ENCODE measurements around the gene TMED5.
"Not testable (repeated sequence)": the region's sequence is repeated elsewhere in the genome, so short reads cannot be mapped to it uniquely, and the experiment has no call there.

The TMED5 gene

GRCh38 chr1:93179886-93180722 is at the start of gene TMED5:
Gene TMED5 (minus strand): TSS chr1:93180413. CDS start chr1:93180242, 171 bp downstream.
- DNase-seq, result peak; percentile 99

- no peak for DNase-seq
Observed at GRCh38 chr1:93223023-93223675, 42.9 kb upstream of the TMED5 start.

GRCh38 chr1:93221913-93222312 is 41.7 kb upstream of the TMED5 start:
- DNase-seq, result peak; percentile 10

GRCh38 chr1:93220716-93221115 is 40.5 kb upstream of the TMED5 start:
- DNase-seq, result not testable (repeated sequence)

- DNase-seq, result peak; percentile 1
Observed at GRCh38 chr1:93219443-93219842, 39.2 kb upstream of the TMED5 start.

- no peak for DNase-seq
Observed at GRCh38 chr1:93215322-93215721, 35.1 kb upstream of the TMED5 start.

GRCh38 chr1:93207211-93207610 is 27.0 kb upstream of the TMED5 start:
- no peak for DNase-seq

- no peak for DNase-seq
Observed at GRCh38 chr1:93206567-93206954, 26.3 kb upstream of the TMED5 start.

GRCh38 chr1:93205892-93206566 is 25.8 kb upstream of the TMED5 start:
- DNase-seq, result no peak

GRCh38 chr1:93200714-93201113 is 20.5 kb upstream of the TMED5 start:
- no peak for DNase-seq

- no peak for DNase-seq
Observed at GRCh38 chr1:93200086-93200620, 19.9 kb upstream of the TMED5 start.

- no peak for DNase-seq
Observed at GRCh38 chr1:93199150-93199549, 18.9 kb upstream of the TMED5 start.

- DNase-seq, result peak; percentile 53
Observed at GRCh38 chr1:93196591-93196990, 16.4 kb upstream of the TMED5 start.

GRCh38 chr1:93194231-93194990 is 14.2 kb upstream of the TMED5 start:
- no peak for DNase-seq

- DNase-seq, result no peak
Observed at GRCh38 chr1:93190432-93190831, 10.2 kb upstream of the TMED5 start.

- no peak for DNase-seq
Observed at GRCh38 chr1:93186667-93187066, 6.5 kb upstream of the TMED5 start.

GRCh38 chr1:93180723-93181613 is 755 bp upstream of the TMED5 start, which contains the start of gene CCDC18:
Gene CCDC18 (plus strand): TSS chr1:93180724. CDS start chr1:93183362, 2,638 bp downstream.
- peak; percentile 64 for DNase-seq

- peak; percentile 22 for DNase-seq
Observed at GRCh38 chr1:93178418-93178817, 1.8 kb downstream of the TMED5 start.

GRCh38 chr1:93177991-93178390 is 2.2 kb downstream of the TMED5 start:
- peak; percentile 23 for DNase-seq

GRCh38 chr1:93174638-93175037 is 5.6 kb downstream of the TMED5 start:
- not testable (repeated sequence) for DNase-seq

GRCh38 chr1:93172778-93173177 is 7.4 kb downstream of the TMED5 start:
- peak; percentile 66 for DNase-seq

Measured in fibroblast of skin of right biceps (primary cell).